ENCODE results near the gene OTC. TPM values are rescaled to one million over a fixed set of nuclear protein-coding genes. Genes with fewer than 3 reads are reported as not detected.

Gene OTC
- total RNA-seq, 1 donor from 2014 or later, result 2.7 TPM

DNA sequence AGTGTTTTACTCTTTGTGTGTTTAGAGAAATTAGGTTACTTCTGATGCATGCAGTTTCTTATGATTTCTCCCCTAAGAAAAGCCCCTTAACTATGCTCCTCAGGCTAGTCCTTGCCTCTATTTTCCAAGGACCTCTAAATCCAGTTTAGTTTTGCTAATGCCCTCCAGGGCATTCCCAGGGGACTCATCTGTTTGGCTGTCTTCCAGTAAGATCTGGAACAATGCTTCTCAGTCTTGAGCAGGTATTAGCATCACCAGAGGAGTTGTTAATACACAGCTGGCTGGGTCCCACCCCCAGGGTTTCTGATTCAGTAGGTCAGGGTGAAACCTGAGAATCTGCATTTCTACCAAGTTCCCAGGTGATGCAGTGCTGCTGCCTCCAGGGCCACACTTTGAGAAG lies 56.9 kb downstream of the OTC start:
- Histone ChIP-seq H3K9me3 (no peaks in the 10 kb centered on the region), H3K27ac (no peak overlapping the region), H3K36me3 (no peaks in the 10 kb centered on the region), H3K27me3 (no peaks in the 10 kb centered on the region), H3K4me3 (no peak overlapping the region), H3K4me1 (no peaks in the 10 kb centered on the region)
- intact Hi-C loops (cut with DNase I), result no loop called here
- TF ChIP-seq POLR2A (IDR thresholded peaks at IDR 0.05) (no peak), POLR2AphosphoS5 (IDR thresholded peaks at IDR 0.05; ENCODE audit: insufficient read depth in 1 of 2, low read depth in 1 of 2) (no peak)
- TF ChIP-seq, protein P1, sequence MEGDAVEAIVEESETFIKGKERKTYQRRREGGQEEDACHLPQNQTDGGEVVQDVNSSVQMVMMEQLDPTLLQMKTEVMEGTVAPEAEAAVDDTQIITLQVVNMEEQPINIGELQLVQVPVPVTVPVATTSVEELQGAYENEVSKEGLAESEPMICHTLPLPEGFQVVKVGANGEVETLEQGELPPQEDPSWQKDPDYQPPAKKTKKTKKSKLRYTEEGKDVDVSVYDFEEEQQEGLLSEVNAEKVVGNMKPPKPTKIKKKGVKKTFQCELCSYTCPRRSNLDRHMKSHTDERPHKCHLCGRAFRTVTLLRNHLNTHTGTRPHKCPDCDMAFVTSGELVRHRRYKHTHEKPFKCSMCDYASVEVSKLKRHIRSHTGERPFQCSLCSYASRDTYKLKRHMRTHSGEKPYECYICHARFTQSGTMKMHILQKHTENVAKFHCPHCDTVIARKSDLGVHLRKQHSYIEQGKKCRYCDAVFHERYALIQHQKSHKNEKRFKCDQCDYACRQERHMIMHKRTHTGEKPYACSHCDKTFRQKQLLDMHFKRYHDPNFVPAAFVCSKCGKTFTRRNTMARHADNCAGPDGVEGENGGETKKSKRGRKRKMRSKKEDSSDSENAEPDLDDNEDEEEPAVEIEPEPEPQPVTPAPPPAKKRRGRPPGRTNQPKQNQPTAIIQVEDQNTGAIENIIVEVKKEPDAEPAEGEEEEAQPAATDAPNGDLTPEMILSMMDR (IDR thresholded peaks at IDR 0.05), result no peak
- DNase-seq (ENCODE audit: extremely low spot score in 2 of 2), result no peak

DNA sequence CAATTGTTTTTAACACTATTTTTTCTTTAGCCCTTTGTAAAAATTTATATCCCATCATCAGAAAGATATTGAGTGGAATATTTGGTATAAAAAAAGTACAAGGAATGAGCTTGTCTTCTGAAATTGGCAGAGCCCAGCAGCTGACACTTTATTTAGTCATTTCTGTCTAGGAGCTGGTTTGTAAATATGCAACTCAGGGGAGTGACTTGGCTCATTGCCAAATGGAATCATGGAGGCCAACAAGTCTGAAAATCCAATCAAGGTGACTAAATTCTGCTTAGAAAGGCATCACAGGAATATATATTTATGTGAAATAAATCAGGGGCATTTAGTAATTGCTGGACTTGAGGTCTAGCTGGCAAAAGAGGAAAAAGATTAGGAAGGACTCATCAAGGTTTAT lies 74.4 kb downstream of the OTC start:
- DNase-seq (ENCODE audit: extremely low spot score in 2 of 2), result no peak
- TF ChIP-seq POLR2AphosphoS5 (IDR thresholded peaks at IDR 0.05; ENCODE audit: insufficient read depth in 1 of 2, low read depth in 1 of 2), result no peak
- TF ChIP-seq POLR2A (IDR thresholded peaks at IDR 0.05), result no peak
- TF ChIP-seq, protein P1 (IDR thresholded peaks at IDR 0.05), result no peak
- Histone ChIP-seq H3K27ac (no peak overlapping the region), H3K27me3 (no peaks in the 10 kb centered on the region), H3K36me3 (no peaks in the 10 kb centered on the region), H3K9me3 (no peaks in the 10 kb centered on the region), H3K4me1 (no peaks in the 10 kb centered on the region), H3K4me3 (no peak overlapping the region)
- intact Hi-C loops (cut with DNase I), result no loop called here

DNA sequence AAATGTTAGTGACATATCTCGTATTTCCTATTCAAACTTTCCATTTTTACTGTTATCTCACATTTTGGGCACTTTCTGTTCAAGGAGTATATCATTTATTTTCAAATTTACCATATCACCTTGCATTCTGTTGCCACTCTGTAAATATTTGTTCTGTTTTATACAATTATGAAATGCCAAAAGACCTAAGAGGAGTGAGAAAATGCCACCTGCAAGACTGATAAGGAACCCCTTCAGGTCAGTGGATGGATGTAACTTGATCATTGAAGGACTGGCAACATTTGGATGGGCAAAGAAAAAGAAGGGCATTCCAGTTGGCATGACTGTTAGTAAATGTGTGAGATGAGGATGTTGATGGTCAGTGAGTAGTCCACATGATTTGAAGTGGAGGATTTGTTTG lies 79.1 kb downstream of the OTC start:
- Histone ChIP-seq H3K4me3 (no peak overlapping the region), H3K27ac (no peak overlapping the region), H3K27me3 (no peaks in the 10 kb centered on the region), H3K9me3 (no peaks in the 10 kb centered on the region), H3K36me3 (no peaks in the 10 kb centered on the region), H3K4me1 (no peaks in the 10 kb centered on the region)
- intact Hi-C loops (cut with DNase I), result no loop called here
- DNase-seq (ENCODE audit: extremely low spot score in 2 of 2), result no peak
- TF ChIP-seq POLR2AphosphoS5 (IDR thresholded peaks at IDR 0.05; ENCODE audit: insufficient read depth in 1 of 2, low read depth in 1 of 2), result no peak
- TF ChIP-seq, protein P1 (IDR thresholded peaks at IDR 0.05), result no peak
- TF ChIP-seq POLR2A (IDR thresholded peaks at IDR 0.05), result no peak

GRCh38 chrX:38435130-38435529 lies 82.7 kb downstream of the OTC start:
- Histone ChIP-seq H3K4me3 (no peak overlapping the region), H3K27me3 (no peaks in the 10 kb centered on the region), H3K4me1 (no peaks in the 10 kb centered on the region), H3K9me3 (no peaks in the 10 kb centered on the region), H3K27ac (no peak overlapping the region), H3K36me3 (no peaks in the 10 kb centered on the region)
- no peak for DNase-seq (ENCODE audit: extremely low spot score in 2 of 2)
- intact Hi-C loops (cut with DNase I), result no loop called here
- TF ChIP-seq, protein P1 (IDR thresholded peaks at IDR 0.05), result no peak
- no peak for TF ChIP-seq POLR2A (IDR thresholded peaks at IDR 0.05)
- no peak for TF ChIP-seq POLR2AphosphoS5 (IDR thresholded peaks at IDR 0.05; ENCODE audit: insufficient read depth in 1 of 2, low read depth in 1 of 2)

DNA sequence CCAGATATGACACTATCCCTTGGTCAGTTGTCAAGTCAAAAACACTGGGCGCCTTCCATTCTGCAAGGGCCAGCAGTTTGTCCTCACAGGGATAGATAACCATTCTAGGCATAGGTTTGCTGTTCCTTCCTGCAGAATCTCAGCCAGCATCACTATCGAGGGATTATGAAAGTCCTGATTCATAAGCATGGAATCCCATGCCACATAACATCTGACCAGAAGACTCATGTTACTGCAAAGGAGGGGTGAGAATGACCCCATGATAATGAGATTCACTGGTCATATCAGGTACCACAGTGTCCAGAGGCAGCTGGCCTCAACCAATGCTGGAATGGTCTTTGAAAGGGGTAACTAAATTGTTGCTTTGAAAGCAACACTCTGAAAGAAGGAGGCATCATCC lies 84.7 kb downstream of the OTC start:
- Histone ChIP-seq H3K4me1 (no peaks in the 10 kb centered on the region), H3K27me3 (no peaks in the 10 kb centered on the region), H3K27ac (no peak overlapping the region), H3K36me3 (no peaks in the 10 kb centered on the region), H3K9me3 (no peaks in the 10 kb centered on the region), H3K4me3 (no peak overlapping the region)
- intact Hi-C loops (cut with DNase I), result no loop called here
- DNase-seq (ENCODE audit: extremely low spot score in 2 of 2), result no peak
- TF ChIP-seq POLR2A (IDR thresholded peaks at IDR 0.05) (no peak), POLR2AphosphoS5 (IDR thresholded peaks at IDR 0.05; ENCODE audit: insufficient read depth in 1 of 2, low read depth in 1 of 2) (no peak)
- TF ChIP-seq, protein P1 (IDR thresholded peaks at IDR 0.05), result no peak

All from vagina (tissue), 2 donors.